GM10266 (cell line): Measurements from ENCODE around the gene ATP6V1B1.
"Not testable (repeated sequence)": the region's sequence is repeated elsewhere in the genome, so short reads cannot be mapped to it uniquely, and the experiment has no call there.

ENCODE experiments used
- DNase-seq: peaks from one replicate; pipeline ENCODE4 v3.0.0; 2012; ENCODE audit errors: extremely low spot score
- TF ChIP-seq, protein P1 (sequence below): IDR thresholded peaks from 2 replicates; pipeline ENCODE4 v1.5.1; 2012; ENCODE audit warnings: mild to moderate bottlenecking, low read depth; ENCODE audit not compliant: control insufficient read depth, insufficient read depth; ENCODE audit errors: missing control alignments

Gene ATP6V1B1

DNA sequence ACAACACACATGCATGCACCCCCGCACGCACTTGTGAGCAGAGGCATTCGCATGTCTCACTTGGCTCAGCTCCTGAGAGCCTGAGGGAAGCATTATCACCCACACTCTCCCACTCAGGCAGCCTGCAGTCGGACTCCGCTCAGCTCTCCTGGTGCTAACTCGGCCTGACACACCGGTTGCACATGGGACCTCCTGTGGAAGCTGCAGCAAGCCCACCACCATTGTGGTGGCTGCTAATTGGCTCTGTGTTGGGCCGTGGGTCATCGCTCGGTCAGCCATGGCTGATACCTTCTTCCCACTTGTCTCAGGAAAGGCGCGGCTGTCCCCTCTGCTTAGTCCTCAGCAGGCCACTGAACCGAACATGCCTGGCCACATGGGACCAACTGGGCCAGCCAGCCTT, 72.6 kb downstream of the ATP6V1B1 start:
- TF ChIP-seq, protein P1, sequence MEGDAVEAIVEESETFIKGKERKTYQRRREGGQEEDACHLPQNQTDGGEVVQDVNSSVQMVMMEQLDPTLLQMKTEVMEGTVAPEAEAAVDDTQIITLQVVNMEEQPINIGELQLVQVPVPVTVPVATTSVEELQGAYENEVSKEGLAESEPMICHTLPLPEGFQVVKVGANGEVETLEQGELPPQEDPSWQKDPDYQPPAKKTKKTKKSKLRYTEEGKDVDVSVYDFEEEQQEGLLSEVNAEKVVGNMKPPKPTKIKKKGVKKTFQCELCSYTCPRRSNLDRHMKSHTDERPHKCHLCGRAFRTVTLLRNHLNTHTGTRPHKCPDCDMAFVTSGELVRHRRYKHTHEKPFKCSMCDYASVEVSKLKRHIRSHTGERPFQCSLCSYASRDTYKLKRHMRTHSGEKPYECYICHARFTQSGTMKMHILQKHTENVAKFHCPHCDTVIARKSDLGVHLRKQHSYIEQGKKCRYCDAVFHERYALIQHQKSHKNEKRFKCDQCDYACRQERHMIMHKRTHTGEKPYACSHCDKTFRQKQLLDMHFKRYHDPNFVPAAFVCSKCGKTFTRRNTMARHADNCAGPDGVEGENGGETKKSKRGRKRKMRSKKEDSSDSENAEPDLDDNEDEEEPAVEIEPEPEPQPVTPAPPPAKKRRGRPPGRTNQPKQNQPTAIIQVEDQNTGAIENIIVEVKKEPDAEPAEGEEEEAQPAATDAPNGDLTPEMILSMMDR = no peak
- DNase-seq = no peak

DNA sequence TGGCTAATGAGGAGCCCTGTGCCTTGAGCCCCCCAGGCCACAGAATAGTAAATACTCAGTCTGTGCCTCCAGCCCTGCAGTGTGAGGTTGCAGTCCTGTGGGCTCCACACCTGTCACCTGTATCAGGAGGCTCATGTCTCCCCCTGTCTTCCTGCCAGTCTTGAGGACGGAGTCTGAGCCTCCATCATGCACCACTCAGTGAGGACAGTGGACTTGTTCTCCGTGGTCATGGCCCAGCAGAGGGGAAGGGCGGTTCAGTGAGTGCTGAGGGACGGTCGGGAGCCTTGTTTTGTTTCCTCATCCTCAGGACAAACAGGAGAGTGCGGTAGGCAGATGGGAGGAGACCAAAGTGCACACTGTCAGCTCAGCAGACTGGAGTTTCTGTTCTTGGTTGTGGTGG, 76.1 kb downstream of the ATP6V1B1 start:
- not testable (repeated sequence) for DNase-seq
